Tibial artery (tissue), 4 donors: ENCODE data around the gene FOS.

Source experiments
- DNase-seq, 2 donors: peaks; one replicate each; pipeline ENCODE4 v3.0.0-alpha.2; 2019
- H3K27ac ChIP-seq, 2 donors: fragments of 200-600 bp; sonication (generic) in 1 of 2; 1 replicate in 1 of 2; 2 replicates in 1 of 2; pipeline ENCODE4 v1.5.1; 2018 to 2019; ENCODE audit warnings: mild to moderate bottlenecking in 1 of 2
- H3K27me3 ChIP-seq, 2 donors: fragments of 200-600 bp; sonication (generic) in 1 of 2; one replicate each; pipeline versions ENCODE4 v1.5.1 to v1.6.0; 2016 to 2019
- H3K36me3 ChIP-seq, 3 donors: fragments of 200-600 bp; sonication (generic) in 2 of 3; one replicate each; pipeline ENCODE4 v1.5.1; 2016 to 2019; ENCODE audit warnings: mild to moderate bottlenecking in 2 of 3
- H3K4me1 ChIP-seq, 4 donors: fragments of 200-600 bp; sonication (generic) in 2 of 4; 1 replicate in 3 of 4; 2 replicates in 1 of 4; pipeline ENCODE4 v1.5.1; 2016 to 2019
- H3K4me3 ChIP-seq, 2 donors: fragments of 200-600 bp; sonication (generic) in 1 of 2; 1 replicate in 1 of 2; 2 replicates in 1 of 2; pipeline ENCODE4 v1.5.1; 2018 to 2019; ENCODE audit warnings: mild to moderate bottlenecking in 2 of 2
- H3K9me3 ChIP-seq, 3 donors: fragments of 200-600 bp; sonication (generic) in 1 of 3; one replicate each; pipeline ENCODE4 v1.5.1; 2016 to 2019
- intact Hi-C: fragments of 100-400 bp; cut with DNase I; formaldehyde crosslinking; loops from one replicate; pipeline ENCODE4 v1.15.0; 2023; ENCODE audit warnings: low total_unique reads
- TF ChIP-seq, protein P1 (sequence below), 2 experiments: fragments of 200-600 bp in 1 of 2; fragments of 450-650 bp in 1 of 2; IDR thresholded peaks; one replicate each; pipeline ENCODE4 v1.5.1; 2017 to 2019; ENCODE audit warnings: antibody characterized with exemption in 2 of 2, mild to moderate bottlenecking in 1 of 2, moderate library complexity in 1 of 2

FOS gene

GRCh38 chr14:75267141-75267721 lies 11.4 kb upstream of the FOS start:
- Histone ChIP-seq H3K27me3 (no peaks in the 10 kb centered on the region), H3K4me1 (peaks cover 0 to 28% (median 21%) of the 10 kb centered on the region in 4 donors), H3K4me3 (no peak overlapping the region), H3K36me3 (no peaks in the 10 kb centered on the region), H3K9me3 (no peaks in the 10 kb centered on the region), H3K27ac (peak overlapping the region; percentile 65 to 82)
- DNase-seq = no peak
- TF ChIP-seq, protein P1, sequence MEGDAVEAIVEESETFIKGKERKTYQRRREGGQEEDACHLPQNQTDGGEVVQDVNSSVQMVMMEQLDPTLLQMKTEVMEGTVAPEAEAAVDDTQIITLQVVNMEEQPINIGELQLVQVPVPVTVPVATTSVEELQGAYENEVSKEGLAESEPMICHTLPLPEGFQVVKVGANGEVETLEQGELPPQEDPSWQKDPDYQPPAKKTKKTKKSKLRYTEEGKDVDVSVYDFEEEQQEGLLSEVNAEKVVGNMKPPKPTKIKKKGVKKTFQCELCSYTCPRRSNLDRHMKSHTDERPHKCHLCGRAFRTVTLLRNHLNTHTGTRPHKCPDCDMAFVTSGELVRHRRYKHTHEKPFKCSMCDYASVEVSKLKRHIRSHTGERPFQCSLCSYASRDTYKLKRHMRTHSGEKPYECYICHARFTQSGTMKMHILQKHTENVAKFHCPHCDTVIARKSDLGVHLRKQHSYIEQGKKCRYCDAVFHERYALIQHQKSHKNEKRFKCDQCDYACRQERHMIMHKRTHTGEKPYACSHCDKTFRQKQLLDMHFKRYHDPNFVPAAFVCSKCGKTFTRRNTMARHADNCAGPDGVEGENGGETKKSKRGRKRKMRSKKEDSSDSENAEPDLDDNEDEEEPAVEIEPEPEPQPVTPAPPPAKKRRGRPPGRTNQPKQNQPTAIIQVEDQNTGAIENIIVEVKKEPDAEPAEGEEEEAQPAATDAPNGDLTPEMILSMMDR (IDR thresholded peaks at IDR 0.05) = no peak
- intact Hi-C loops = no loop called here

- Histone ChIP-seq H3K36me3 (no peaks in the 10 kb centered on the region), H3K27ac (peak overlapping the region; percentile 65 to 82), H3K27me3 (no peaks in the 10 kb centered on the region), H3K9me3 (no peaks in the 10 kb centered on the region), H3K4me3 (no peak overlapping the region), H3K4me1 (peaks cover 0 to 40% (median 29%) of the 10 kb centered on the region in 4 donors)
- TF ChIP-seq, protein P1 (IDR thresholded peaks at IDR 0.05) = no peak
- intact Hi-C loops = no loop called here
- peak in 1 of 2 donors; percentile 51 for DNase-seq
These were observed 9.7 kb upstream of the FOS start for GRCh38 chr14:75268633-75269550.

GRCh38 chr14:75271514-75271913 lies 7.1 kb upstream of the FOS start:
- peak in 1 of 2 donors; percentile 52 for DNase-seq
- TF ChIP-seq, protein P1 (IDR thresholded peaks at IDR 0.05) = no peak
- H3K9me3 ChIP-seq = no peaks in the 10 kb centered on the region
- H3K4me1 ChIP-seq = peaks cover 0 to 54% (median 31%) of the 10 kb centered on the region in 4 donors
- no peaks in the 10 kb centered on the region for H3K36me3 ChIP-seq
- H3K27ac ChIP-seq = no peak overlapping the region
- no peak overlapping the region for H3K4me3 ChIP-seq
- no peaks in the 10 kb centered on the region for H3K27me3 ChIP-seq
- intact Hi-C loops = no loop called here

DNA sequence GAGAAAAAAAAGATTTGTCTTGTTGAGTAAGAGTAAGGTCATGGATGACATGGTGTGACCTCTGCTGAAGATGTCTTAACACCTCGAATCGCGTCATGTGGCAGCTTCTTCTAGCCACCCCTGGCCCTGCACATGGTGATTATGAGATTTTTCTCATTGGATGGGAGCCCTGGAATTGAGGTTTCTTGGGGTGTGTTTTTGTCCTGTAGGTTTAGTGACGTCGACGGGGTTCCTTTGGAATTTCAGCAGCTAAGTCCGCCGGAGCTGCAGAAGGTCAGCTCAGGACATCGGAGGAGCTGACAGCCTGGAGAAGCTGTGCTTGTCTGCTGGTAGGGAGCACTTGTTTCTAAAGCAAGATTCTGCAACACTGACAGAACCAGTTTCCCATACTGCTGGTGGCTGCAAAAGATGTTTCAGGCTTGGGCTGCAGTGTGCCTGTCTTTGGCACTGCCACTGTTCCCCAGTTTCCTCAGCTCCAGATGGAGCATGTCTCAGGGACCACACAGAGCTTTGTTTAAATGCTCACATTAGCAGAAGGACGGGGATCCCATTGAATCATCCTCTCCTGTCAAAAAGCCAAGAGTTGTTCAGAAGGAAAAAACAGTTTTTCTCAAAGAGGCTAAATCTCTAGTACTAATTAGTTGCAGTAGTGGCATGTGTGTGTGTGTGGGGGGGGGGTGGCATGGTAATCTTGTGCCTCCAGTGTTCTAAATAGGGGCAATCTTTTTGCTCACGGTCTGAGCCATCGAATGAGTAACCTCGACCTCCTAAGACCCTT lies 5.2 kb upstream of the FOS start:
- no peaks in the 10 kb centered on the region for H3K9me3 ChIP-seq
- H3K4me3 ChIP-seq = no peak overlapping the region
- no peaks in the 10 kb centered on the region for H3K36me3 ChIP-seq
- peak overlapping the region; percentile 19 to 47 for H3K27ac ChIP-seq
- H3K27me3 ChIP-seq = no peaks in the 10 kb centered on the region
- TF ChIP-seq, protein P1 (IDR thresholded peaks at IDR 0.05) = no peak
- intact Hi-C loops = no loop called here
- peak in 1 of 2 donors; percentile 65 for DNase-seq
- peaks cover 0 to 36% (median 21%) of the 10 kb centered on the region in 4 donors for H3K4me1 ChIP-seq

DNA sequence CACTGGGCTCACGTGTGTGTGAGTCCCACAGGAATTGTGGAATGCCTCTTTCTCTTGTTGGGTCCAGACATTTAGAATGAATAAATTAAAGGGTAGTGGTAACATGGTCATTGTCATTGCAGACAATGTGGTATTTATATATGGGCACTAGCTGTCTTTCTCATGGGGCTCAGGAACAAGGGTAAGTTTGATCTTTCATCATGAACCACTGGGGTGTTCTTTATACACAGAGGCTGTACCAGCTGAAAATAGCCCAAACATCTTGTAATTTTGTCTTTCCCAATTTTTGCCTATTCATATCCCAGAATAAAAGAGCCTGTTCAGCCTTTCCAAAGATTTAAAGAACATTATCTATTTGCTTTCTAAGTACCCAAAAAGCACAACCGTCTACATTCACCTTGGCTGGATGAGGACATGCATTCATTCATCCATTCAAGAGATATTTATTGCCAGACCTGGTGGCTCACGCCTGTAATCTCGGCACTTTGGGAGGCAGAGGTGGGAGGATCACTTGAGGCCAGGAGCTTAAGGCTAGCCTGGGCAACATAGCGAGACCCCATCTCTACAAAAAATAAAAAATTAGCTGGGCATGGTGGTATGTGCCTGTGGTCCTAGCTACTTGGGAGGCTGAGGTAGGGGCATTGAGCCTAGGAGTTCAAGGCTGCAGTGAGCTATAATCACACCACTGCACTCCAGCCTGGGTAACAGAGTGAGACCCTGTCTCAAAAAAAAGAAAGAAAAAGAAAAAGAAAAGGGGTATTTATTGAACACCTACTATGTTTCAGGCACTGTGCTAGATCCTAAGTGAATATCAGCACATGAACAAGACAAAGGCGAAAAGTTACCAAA lies 4.4 kb upstream of the FOS start:
- intact Hi-C loops = no loop called here
- Histone ChIP-seq H3K27ac (peak overlapping the region; percentile 38 to 47), H3K4me3 (no peak overlapping the region), H3K4me1 (peaks cover 0 to 35% (median 20%) of the 10 kb centered on the region in 4 donors), H3K9me3 (no peaks in the 10 kb centered on the region), H3K36me3 (peaks cover 0 to under 1% (median 0%) of the 10 kb centered on the region in 3 donors), H3K27me3 (no peaks in the 10 kb centered on the region)
- peak in 1 of 2 donors; percentile 44 for DNase-seq
- TF ChIP-seq, protein P1 (IDR thresholded peaks at IDR 0.05) = no peak
